ENCODE measurements around the gene AQP2.

AQP2 gene

GRCh38 chr12:49939307-49939706 is 11.2 kb upstream of the AQP2 start:
- no peak overlapping the region for H3K4me2 ChIP-seq (ENCODE audit: low read length)
- H3K4me1 ChIP-seq (ENCODE audit: control insufficient read depth, low read length) = no peaks in the 10 kb centered on the region
- H3K36me3 ChIP-seq (ENCODE audit: control insufficient read depth, low read length) = no peaks in the 10 kb centered on the region
- no peaks in the 10 kb centered on the region for H3K9me2 ChIP-seq (replicated peaks; ENCODE audit: control insufficient read depth, low read length)
- no peaks in the 10 kb centered on the region for H4K20me1 ChIP-seq (ENCODE audit: control insufficient read depth, insufficient read depth, low read depth, low read length)
- H3K27me3 ChIP-seq (ENCODE audit: control insufficient read depth, low read length) = peaks cover 7% of the 10 kb centered on the region
- no peaks in the 10 kb centered on the region for H3K79me2 ChIP-seq (ENCODE audit: control insufficient read depth, low read length)
- H3K27ac ChIP-seq (ENCODE audit: low read depth, low read length) = no peak overlapping the region
- TF ChIP-seq CTCF (IDR thresholded peaks at IDR 0.05; ENCODE audit: low read depth, low read length, poor library complexity, severe bottlenecking) (no peak), EZH2phosphoT487 (IDR thresholded peaks at IDR 0.05; ENCODE audit: borderline replicate concordance, low read length) (no peak)
- no peaks in the 10 kb centered on the region for H3K9me3 ChIP-seq (ENCODE audit: control insufficient read depth, insufficient read depth, low read length)
- H3F3A ChIP-seq (ENCODE audit: control insufficient read depth, insufficient read depth) = 0 out of 2 replicates have a peak, but pooled peaks cover 1% of the 10 kb centered on the region
- H3K4me3 ChIP-seq (ENCODE audit: low read length) = no peak overlapping the region

GRCh38 chr12:49939707-49940106 is 10.8 kb upstream of the AQP2 start:
- Histone ChIP-seq H3K79me2 (ENCODE audit: control insufficient read depth, low read length) (no peaks in the 10 kb centered on the region), H3F3A (ENCODE audit: control insufficient read depth, insufficient read depth) (0 out of 2 replicates have a peak, but pooled peaks cover 2% of the 10 kb centered on the region), H3K27me3 (ENCODE audit: control insufficient read depth, low read length) (peaks cover 4% of the 10 kb centered on the region), H3K9me3 (ENCODE audit: control insufficient read depth, insufficient read depth, low read length) (no peaks in the 10 kb centered on the region), H3K4me3 (ENCODE audit: low read length) (no peak overlapping the region), H3K9me2 (replicated peaks; ENCODE audit: control insufficient read depth, low read length) (no peaks in the 10 kb centered on the region), H3K4me2 (ENCODE audit: low read length) (no peak overlapping the region), H3K4me1 (ENCODE audit: control insufficient read depth, low read length) (peaks cover 1% of the 10 kb centered on the region; the same call in 1 of the 2 replicates), H4K20me1 (ENCODE audit: control insufficient read depth, insufficient read depth, low read depth, low read length) (no peaks in the 10 kb centered on the region), H3K27ac (ENCODE audit: low read depth, low read length) (no peak overlapping the region), H3K36me3 (ENCODE audit: control insufficient read depth, low read length) (no peaks in the 10 kb centered on the region)
- TF ChIP-seq CTCF (IDR thresholded peaks at IDR 0.05; ENCODE audit: low read depth, low read length, poor library complexity, severe bottlenecking) = no peak
- TF ChIP-seq EZH2phosphoT487 (IDR thresholded peaks at IDR 0.05; ENCODE audit: borderline replicate concordance, low read length) = no peak

- Histone ChIP-seq H3K27ac (ENCODE audit: low read depth, low read length) (no peak overlapping the region), H3K4me2 (ENCODE audit: low read length) (no peak overlapping the region), H4K20me1 (ENCODE audit: control insufficient read depth, insufficient read depth, low read depth, low read length) (no peaks in the 10 kb centered on the region), H3K9me2 (replicated peaks; ENCODE audit: control insufficient read depth, low read length) (no peaks in the 10 kb centered on the region), H3F3A (ENCODE audit: control insufficient read depth, insufficient read depth) (0 out of 2 replicates have a peak, but pooled peaks cover 2% of the 10 kb centered on the region), H3K27me3 (ENCODE audit: control insufficient read depth, low read length) (no peaks in the 10 kb centered on the region), H3K36me3 (ENCODE audit: control insufficient read depth, low read length) (no peaks in the 10 kb centered on the region), H3K4me1 (ENCODE audit: control insufficient read depth, low read length) (peaks cover 12% of the 10 kb centered on the region), H3K9me3 (ENCODE audit: control insufficient read depth, insufficient read depth, low read length) (no peaks in the 10 kb centered on the region), H3K4me3 (ENCODE audit: low read length) (no peak overlapping the region), H3K79me2 (ENCODE audit: control insufficient read depth, low read length) (no peaks in the 10 kb centered on the region)
- no peak for TF ChIP-seq EZH2phosphoT487 (IDR thresholded peaks at IDR 0.05; ENCODE audit: borderline replicate concordance, low read length)
- no peak for TF ChIP-seq CTCF (IDR thresholded peaks at IDR 0.05; ENCODE audit: low read depth, low read length, poor library complexity, severe bottlenecking)
These were observed 8.7 kb upstream of the AQP2 start for GRCh38 chr12:49941556-49942511.
